IMR-90 (cell line): ENCODE measurements around the gene MOXD1.

ENCODE experiments used
- BHLHE40 ChIP-seq: fragments of 150-350 bp; IDR thresholded peaks from 2 replicates; pipeline ENCODE4 v1.6.1; 2016; ENCODE audit warnings: mild to moderate bottlenecking, low read depth, low read length
- CEBPB ChIP-seq: IDR thresholded peaks from 2 replicates; pipeline ENCODE4 v1.6.1; 2012; ENCODE audit warnings: low read depth, low read length, improper control_type of control experiment
- FOS ChIP-seq: fragments of 150-350 bp; IDR thresholded peaks from 2 replicates; pipeline ENCODE4 v1.6.1; 2016; ENCODE audit warnings: low read depth, low read length
- MAFK ChIP-seq: IDR thresholded peaks from 2 replicates; pipeline ENCODE4 v1.6.1; 2012; ENCODE audit warnings: low read depth, low read length, improper control_type of control experiment
- MAZ ChIP-seq: IDR thresholded peaks from 2 replicates; pipeline ENCODE4 v1.6.1; 2012; ENCODE audit warnings: low read depth, mild to moderate bottlenecking, low read length, improper control_type of control experiment, moderate library complexity, borderline replicate concordance
- MXI1 ChIP-seq: IDR thresholded peaks from 2 replicates; pipeline ENCODE4 v1.6.1; 2012; ENCODE audit warnings: low read depth, mild to moderate bottlenecking, low read length, moderate library complexity, borderline replicate concordance
- NFE2L2 ChIP-seq: fragments of 150-350 bp; IDR thresholded peaks from 2 replicates; pipeline ENCODE4 v1.6.1; 2016; ENCODE audit warnings: low read depth, mild to moderate bottlenecking, low read length
- POLR2A ChIP-seq: IDR thresholded peaks from 2 replicates; pipeline ENCODE4 v1.6.1; 2012; ENCODE audit warnings: mild to moderate bottlenecking, low read depth, low read length
- RAD21 ChIP-seq: IDR thresholded peaks from 2 replicates; pipeline ENCODE4 v1.6.1; 2012; ENCODE audit warnings: low read length, improper control_type of control experiment
- SMC3 ChIP-seq: fragments of 150-350 bp; IDR thresholded peaks from 2 replicates; pipeline ENCODE4 v1.6.1; 2016; ENCODE audit warnings: low read depth, mild to moderate bottlenecking, antibody characterized with exemption, low read length, moderate library complexity
- TF ChIP-seq, protein P1 (sequence below): conservative IDR thresholded peaks from 2 replicates; pipeline ENCODE4 v1.5.1; 2012; ENCODE audit warnings: mild to moderate bottlenecking, low read depth, low read length, improper control_type of control experiment
- TF ChIP-seq, protein P2 (sequence below): fragments of 150-350 bp; IDR thresholded peaks from 2 replicates; pipeline ENCODE4 v1.6.1; 2017; ENCODE audit warnings: mild to moderate bottlenecking, antibody characterized with exemption, low read length, low read depth

DNA sequence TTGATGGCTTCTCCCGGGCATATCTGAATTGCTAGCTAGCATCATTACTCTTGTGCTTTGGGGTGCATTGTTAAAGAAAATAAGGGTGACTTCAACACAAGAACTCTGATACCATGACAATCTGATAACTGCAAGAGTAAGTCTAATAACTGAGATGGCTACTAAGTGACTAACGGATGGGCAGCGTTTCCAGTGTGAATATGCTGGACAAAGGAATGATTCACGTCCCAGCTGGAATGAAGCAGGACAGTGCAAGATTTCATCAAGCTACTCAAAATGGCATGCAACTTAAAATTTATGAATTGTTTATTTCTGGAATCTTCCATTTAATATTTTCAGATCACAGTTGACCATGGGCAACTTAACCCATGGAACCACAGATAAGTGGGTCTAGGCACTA is 31.7 kb downstream of the MOXD1 start:
- TF ChIP-seq MAFK (no peak), BHLHE40 (no peak), MXI1 (no peak), RAD21 (no peak), POLR2A (no peak), FOS (no peak), NFE2L2 (no peak), MAZ (no peak), CEBPB (peak; percentile 32; the same call in 1 of the 2 replicates), SMC3 (no peak)
- TF ChIP-seq, protein P1, sequence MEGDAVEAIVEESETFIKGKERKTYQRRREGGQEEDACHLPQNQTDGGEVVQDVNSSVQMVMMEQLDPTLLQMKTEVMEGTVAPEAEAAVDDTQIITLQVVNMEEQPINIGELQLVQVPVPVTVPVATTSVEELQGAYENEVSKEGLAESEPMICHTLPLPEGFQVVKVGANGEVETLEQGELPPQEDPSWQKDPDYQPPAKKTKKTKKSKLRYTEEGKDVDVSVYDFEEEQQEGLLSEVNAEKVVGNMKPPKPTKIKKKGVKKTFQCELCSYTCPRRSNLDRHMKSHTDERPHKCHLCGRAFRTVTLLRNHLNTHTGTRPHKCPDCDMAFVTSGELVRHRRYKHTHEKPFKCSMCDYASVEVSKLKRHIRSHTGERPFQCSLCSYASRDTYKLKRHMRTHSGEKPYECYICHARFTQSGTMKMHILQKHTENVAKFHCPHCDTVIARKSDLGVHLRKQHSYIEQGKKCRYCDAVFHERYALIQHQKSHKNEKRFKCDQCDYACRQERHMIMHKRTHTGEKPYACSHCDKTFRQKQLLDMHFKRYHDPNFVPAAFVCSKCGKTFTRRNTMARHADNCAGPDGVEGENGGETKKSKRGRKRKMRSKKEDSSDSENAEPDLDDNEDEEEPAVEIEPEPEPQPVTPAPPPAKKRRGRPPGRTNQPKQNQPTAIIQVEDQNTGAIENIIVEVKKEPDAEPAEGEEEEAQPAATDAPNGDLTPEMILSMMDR, result no peak
- TF ChIP-seq, protein P2, sequence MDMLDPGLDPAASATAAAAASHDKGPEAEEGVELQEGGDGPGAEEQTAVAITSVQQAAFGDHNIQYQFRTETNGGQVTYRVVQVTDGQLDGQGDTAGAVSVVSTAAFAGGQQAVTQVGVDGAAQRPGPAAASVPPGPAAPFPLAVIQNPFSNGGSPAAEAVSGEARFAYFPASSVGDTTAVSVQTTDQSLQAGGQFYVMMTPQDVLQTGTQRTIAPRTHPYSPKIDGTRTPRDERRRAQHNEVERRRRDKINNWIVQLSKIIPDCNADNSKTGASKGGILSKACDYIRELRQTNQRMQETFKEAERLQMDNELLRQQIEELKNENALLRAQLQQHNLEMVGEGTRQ, result no peak
